ENCODE measurements around the gene TECR. TPM values are rescaled to one million over a fixed set of nuclear protein-coding genes. Genes with fewer than 3 reads are reported as not detected.

The TECR gene
- total RNA-seq, 4 donors from 2014 or later = 111 to 176 (median 150) TPM

DNA sequence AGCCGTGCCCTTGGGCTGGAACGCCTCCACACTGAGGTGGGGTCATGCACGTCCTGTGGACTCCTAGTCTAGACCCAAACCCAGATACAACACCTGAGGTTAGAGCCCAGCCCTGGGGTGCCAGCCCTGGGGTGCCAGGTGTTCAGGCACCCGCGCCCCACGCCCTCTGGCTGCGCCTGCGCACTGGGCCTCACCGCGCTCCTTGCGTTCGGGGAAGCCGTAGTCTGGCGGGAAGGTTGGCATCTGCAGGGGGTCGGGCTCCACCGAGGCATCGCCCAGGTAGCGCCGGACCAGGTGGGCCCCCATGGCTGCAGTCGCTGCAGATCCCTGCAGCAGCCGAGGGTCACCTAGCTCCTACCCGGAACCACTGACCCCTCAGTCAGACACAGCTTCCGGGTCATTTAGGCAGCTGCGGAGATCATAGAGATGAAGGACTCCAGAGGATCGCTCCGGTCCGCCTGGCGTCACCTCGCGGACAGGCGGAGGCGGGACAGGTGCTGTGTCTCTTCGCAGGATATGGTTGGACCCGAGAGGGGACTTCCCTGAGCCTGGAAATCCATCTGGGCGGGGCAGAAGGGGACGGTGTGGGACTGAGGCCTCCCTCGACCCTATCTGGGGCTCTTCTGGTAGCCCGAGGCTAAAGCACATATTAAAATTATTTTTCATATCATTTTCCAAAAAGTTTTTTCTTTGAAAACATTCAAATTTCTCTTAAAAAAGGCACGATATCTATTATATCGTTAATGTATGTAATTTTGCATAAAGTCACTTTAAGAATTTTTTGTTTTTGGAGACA, 42.5 kb downstream of the TECR start, which contains the start of gene NDUFB7:
NDUFB7 (minus strand) TSS at position 372 of the 796 bp plus-strand sequence; CDS start at position 306, 66 bp downstream.
- no peaks in the 10 kb centered on the region for H3K27me3 ChIP-seq
- TF ChIP-seq POLR2A (IDR thresholded peaks at IDR 0.05) = peak in 1 of 2 donors; percentile 34
- TF ChIP-seq, protein P1, sequence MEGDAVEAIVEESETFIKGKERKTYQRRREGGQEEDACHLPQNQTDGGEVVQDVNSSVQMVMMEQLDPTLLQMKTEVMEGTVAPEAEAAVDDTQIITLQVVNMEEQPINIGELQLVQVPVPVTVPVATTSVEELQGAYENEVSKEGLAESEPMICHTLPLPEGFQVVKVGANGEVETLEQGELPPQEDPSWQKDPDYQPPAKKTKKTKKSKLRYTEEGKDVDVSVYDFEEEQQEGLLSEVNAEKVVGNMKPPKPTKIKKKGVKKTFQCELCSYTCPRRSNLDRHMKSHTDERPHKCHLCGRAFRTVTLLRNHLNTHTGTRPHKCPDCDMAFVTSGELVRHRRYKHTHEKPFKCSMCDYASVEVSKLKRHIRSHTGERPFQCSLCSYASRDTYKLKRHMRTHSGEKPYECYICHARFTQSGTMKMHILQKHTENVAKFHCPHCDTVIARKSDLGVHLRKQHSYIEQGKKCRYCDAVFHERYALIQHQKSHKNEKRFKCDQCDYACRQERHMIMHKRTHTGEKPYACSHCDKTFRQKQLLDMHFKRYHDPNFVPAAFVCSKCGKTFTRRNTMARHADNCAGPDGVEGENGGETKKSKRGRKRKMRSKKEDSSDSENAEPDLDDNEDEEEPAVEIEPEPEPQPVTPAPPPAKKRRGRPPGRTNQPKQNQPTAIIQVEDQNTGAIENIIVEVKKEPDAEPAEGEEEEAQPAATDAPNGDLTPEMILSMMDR (IDR thresholded peaks at IDR 0.05) = peak; percentile 48 to 76
- TF ChIP-seq POLR2AphosphoS5 (IDR thresholded peaks at IDR 0.05) = peak in 2 of 3 donors; percentile 75 to 88
- no peak for TF ChIP-seq EP300 (IDR thresholded peaks at IDR 0.05)
- WGBS = 5% methylated on average over 21 of the region's 40 CpGs
- peak within 1 kb of the TSS; percentile 83 for H3K27ac ChIP-seq
- H3K4me3 ChIP-seq = peak within 1 kb of the TSS; percentile 73
- H3K9me3 ChIP-seq = no peaks in the 10 kb centered on the region
- DNase-seq (ENCODE audit: low spot score in 2 of 2) = peak; percentile 94
- H3K4me1 ChIP-seq = peaks cover 25% of the 10 kb centered on the region
- H3K36me3 ChIP-seq = peaks cover 6% of the 10 kb centered on the region

DNA sequence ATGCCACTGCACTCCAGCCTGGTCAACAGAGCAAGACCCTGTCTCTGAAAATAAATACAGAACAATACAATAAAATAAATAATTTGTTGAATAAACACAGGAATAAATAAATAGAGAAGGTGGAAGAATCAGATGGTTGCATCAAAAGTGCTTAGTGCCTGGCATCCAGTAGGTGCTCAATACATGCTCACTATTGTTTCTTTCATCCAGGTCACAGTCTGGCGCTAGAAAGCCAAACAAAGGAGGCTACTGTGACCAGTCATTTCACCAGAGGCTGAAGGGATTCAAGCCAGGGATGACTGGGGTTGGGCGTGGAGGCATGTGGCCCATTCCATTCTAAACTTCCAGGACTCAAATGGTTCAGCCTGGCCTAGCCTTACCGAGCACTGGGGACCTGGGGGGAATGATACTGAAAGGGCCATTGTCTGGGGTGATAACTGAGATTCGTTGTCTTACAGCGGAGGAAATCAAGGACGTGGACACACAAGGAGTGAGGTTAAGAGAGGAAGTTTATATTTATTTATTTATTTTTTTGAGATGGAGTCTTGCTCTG, 46.1 kb downstream of the TECR start:
- Histone ChIP-seq H3K36me3 (no peaks in the 10 kb centered on the region), H3K4me1 (peaks cover 20% of the 10 kb centered on the region), H3K9me3 (no peaks in the 10 kb centered on the region), H3K27me3 (no peaks in the 10 kb centered on the region), H3K27ac (no peak overlapping the region), H3K4me3 (no peak overlapping the region)
- WGBS = 86% methylated on average over 6 of the region's 6 CpGs
- TF ChIP-seq, protein P1 (IDR thresholded peaks at IDR 0.05) = no peak
- TF ChIP-seq POLR2A (IDR thresholded peaks at IDR 0.05) (no peak), EP300 (IDR thresholded peaks at IDR 0.05) (no peak)
- DNase-seq (ENCODE audit: low spot score in 2 of 2) = no peak

DNA sequence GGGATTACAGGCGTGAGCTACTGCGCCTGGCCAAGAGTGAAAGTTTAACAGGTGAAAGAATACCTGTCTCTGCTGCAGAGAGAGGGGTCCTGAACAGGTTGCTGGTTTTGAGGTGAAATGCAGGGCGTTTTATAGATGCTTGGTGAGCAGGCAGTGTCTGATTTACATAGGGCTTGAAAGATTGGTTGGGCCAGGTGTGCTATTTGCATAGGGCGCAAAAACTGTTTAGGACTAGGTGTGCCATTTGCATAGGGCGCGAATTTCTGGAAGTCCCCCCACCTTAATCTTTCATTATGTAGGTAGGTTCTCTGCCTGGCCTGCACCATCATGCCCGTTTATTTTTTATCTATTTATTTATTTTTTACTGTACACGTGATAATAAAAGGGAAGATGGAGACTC, 47.0 kb downstream of the TECR start:
- no peaks in the 10 kb centered on the region for H3K9me3 ChIP-seq
- no peak for TF ChIP-seq EP300 (IDR thresholded peaks at IDR 0.05)
- no peak for TF ChIP-seq POLR2A (IDR thresholded peaks at IDR 0.05)
- no peak for TF ChIP-seq POLR2AphosphoS5 (IDR thresholded peaks at IDR 0.05)
- TF ChIP-seq, protein P1 (IDR thresholded peaks at IDR 0.05) = no peak
- H3K27ac ChIP-seq = no peak overlapping the region
- 85% methylated on average over 8 of the region's 8 CpGs for WGBS
- no peaks in the 10 kb centered on the region for H3K36me3 ChIP-seq
- no peaks in the 10 kb centered on the region for H3K27me3 ChIP-seq
- no peak overlapping the region for H3K4me3 ChIP-seq
- no peak for DNase-seq (ENCODE audit: low spot score in 2 of 2)
- peaks cover 12% of the 10 kb centered on the region for H3K4me1 ChIP-seq

DNA sequence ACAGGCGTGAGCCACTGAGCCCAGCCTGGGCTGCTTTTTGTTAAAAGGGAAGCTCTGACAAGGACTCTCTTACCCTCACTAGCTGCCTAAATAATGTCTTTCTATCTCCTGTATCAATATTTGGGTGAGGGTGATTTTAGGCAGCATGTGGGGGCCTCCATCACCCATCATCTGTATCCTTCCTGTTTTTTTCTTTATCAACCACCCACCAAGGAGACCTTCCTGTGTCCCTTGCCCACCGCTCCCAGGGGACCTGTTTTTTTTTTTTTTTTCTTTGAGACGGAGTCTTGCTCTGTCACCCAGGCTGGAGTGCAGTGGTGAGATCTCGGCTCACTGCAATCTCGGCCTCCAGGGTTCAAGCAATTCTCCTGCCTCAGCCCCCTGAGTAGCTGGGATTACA, 47.9 kb downstream of the TECR start:
- 83% methylated on average over 5 of the region's 5 CpGs for WGBS
- no peak for TF ChIP-seq POLR2AphosphoS5 (IDR thresholded peaks at IDR 0.05)
- TF ChIP-seq, protein P1 (IDR thresholded peaks at IDR 0.05) = no peak
- TF ChIP-seq EP300 (IDR thresholded peaks at IDR 0.05) = no peak
- TF ChIP-seq POLR2A (IDR thresholded peaks at IDR 0.05) = no peak
- H3K9me3 ChIP-seq = no peaks in the 10 kb centered on the region
- H3K4me3 ChIP-seq = no peak overlapping the region
- H3K27ac ChIP-seq = no peak overlapping the region
- no peaks in the 10 kb centered on the region for H3K36me3 ChIP-seq
- H3K4me1 ChIP-seq = peaks cover 7% of the 10 kb centered on the region
- no peak for DNase-seq (ENCODE audit: low spot score in 2 of 2)
- no peaks in the 10 kb centered on the region for H3K27me3 ChIP-seq

DNA sequence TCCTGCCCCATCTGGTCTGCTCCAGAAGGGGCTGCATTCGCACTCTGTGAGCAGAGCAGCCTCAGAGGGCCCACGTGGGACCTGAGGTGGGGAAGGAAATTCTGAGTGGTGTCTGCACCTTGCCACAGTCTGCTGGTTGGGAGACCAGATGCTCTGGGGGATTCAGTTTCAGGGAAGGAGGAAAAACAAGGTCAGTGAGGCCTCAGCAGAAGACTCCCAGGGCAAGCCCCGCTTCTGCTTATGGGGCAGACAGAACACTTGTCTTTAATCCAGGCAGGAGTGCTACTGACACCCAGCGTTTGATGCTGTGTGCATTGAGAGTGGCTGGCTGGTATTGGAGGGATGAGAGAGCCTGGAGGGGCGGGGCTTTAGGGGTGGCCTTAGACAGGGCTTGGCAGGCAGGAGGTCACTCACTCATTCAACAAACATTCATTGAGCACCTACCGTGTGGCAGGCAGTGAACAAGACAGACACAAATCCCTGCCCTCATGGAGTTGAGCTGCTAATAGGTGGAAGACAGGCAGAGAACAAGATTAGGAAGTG, 48.6 kb downstream of the TECR start:
- Histone ChIP-seq H3K27ac (no peak overlapping the region), H3K36me3 (no peaks in the 10 kb centered on the region), H3K4me3 (no peak overlapping the region), H3K9me3 (no peaks in the 10 kb centered on the region), H3K4me1 (peaks cover 5% of the 10 kb centered on the region), H3K27me3 (no peaks in the 10 kb centered on the region)
- no peak for TF ChIP-seq POLR2A (IDR thresholded peaks at IDR 0.05)
- TF ChIP-seq, protein P1 (IDR thresholded peaks at IDR 0.05) = no peak
- no peak for TF ChIP-seq EP300 (IDR thresholded peaks at IDR 0.05)
- no peak for TF ChIP-seq POLR2AphosphoS5 (IDR thresholded peaks at IDR 0.05)
- DNase-seq (ENCODE audit: low spot score in 2 of 2) = no peak
- 56% methylated on average over 6 of the region's 6 CpGs for WGBS

Data from suprapubic skin (tissue), 4 donors.